HG03439 (cell line): ENCODE measurements around the gene SPDYE18.
"Not testable (repeated sequence)": the region's sequence is repeated elsewhere in the genome, so short reads cannot be mapped to it uniquely, and the experiment has no call there.

Experiments
- ATAC-seq: cut with Tn5 transposase; IDR thresholded peaks from one replicate; pipeline ENCODE4 v1.9.1; 2021; ENCODE audit warnings: mild to moderate bottlenecking, moderate library complexity; ENCODE audit not compliant: unreplicated experiment

SPDYE18 gene

DNA sequence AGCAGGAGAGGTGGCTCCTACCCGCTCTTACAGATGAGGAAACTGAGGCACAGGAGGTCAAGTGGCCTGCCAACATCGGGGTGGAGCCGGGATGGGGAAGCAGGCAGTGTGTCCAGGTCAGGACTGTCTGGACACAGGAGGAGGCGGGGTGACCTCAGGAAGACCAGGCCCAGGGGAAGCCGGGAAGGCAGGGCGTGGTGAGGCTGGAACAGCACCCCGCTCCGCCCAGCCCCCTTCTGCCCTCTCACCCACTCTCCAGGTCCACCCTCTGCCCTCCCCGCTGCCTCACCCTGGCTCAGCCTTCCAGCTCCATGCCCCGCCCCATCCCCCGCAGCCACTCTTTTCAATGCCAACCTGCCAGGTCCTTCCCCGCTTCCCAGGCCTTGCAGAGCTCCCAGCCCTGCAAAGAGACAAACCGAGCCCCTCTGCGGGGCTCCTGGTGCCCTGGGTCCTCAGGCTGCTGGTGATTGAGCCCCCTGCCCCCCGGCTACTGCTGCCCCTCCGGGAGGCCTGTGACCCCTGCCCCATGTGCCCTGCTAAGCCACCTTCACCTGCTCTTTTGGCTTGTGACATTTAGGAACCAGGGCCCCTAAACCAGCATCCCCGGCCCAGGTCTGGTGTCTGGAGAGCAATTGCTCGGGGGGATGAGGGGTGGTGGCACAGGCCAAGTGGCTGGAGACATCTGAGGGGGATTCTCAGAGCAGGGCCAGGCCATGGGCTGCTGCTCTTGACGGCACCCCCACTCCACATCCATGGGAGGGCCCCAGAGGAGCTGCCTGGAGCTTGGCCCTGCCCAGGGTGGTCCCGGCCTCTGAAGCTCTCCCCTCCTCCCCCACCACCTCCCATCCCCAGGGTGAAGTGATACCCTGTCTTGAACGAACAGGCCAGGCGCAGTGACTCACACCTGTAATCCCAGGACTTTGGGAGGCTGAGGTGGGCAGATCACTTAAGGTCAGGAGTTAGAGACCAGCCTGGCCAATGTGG is 55.9 kb downstream of the SPDYE18 start:
- not testable (repeated sequence) for ATAC-seq

DNA sequence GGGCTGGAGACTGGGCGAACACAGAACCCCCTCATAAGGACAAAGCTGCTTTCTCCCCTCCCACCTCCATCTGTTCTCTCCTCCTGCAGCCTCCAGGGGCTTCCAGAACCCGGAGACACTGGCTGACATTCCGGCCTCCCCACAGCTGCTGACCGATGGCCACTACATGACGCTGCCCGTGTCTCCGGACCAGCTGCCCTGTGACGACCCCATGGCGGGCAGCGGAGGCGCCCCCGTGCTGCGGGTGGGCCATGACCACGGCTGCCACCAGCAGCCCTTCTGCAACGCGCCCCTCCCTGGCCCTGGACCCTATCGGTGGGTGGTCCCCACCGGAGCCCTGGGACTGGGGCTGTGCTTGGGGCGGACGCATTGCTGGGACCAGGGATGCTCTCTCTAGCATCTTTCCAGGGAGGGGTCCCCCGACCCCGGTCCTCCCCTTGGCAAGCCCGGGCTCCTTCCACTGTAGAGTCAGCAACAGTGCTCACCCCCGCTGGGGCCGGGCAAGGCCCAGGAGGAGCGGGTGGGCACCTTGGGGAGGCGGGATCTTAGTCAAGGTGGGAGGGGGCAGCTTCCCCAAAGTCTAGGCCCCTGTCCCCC is 56.8 kb downstream of the SPDYE18 start:
- not testable (repeated sequence) for ATAC-seq

DNA sequence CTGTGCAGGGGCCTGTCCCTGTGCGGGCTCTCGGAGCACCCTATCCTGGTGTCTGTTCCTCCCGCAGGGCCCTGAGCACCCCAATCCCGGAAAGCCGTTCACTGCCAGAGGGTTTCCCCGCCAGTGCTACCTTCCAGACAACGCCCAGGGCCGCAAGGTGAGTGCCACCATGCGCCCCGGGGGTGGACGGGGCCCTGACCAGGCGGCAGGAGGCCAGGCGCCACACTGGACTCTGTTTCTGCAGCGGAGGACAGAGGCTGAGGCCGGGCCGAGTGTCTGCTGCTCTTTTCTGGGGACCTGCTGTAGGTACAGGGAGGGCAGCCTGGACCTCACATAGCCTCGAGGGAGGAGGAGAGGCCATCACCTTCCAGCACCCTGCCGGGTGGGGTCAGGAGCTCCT is 58.2 kb downstream of the SPDYE18 start:
- not testable (repeated sequence) for ATAC-seq

DNA sequence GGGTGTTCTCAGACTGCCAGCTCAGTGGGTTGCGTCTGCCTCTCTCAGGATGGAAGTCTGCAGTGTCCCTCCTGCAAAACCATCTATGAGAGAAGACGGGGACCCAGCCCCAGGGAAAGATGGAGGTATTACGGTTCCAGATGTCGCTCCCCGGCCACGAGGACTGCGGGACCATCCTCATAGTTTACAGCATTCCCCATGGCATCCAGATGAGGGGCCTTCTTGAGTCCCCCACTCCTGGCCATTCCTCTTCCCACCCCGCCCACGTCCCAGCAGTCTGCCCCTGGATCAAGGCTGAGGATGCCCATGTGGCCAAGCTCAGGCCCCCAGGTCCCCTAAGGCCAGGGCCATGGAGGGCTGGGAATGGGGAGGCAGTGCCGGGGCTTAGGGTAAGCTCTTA is 59.1 kb downstream of the SPDYE18 start:
- ATAC-seq = not testable (repeated sequence)

DNA sequence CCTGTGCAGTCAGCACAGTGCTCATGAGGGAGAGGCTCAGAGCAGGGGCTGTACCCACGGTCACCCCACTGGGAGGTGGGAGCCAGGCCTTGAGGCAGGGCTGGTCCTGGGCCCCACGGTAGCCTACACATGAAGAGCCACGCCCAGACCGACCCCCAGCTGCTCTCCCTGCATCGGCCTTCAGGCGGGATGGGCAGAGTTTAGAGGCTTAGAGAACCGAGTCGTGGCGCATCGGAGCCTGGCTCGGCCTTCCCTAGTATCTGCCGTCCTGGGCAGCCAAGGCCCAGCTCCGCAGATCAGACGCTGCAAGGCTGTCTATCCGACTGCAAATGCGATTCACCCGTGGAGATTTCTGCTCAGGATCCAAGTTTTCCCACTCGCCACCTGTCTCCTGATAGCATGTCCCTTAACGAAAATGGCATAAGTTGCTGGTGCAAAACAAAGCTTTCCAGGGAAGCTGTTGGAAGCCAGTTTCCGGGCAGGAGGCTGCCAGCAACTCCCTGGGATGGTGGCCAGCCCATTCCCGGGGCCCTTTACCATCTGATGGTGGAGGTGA is 59.6 kb downstream of the SPDYE18 start:
- not testable (repeated sequence) for ATAC-seq

DNA sequence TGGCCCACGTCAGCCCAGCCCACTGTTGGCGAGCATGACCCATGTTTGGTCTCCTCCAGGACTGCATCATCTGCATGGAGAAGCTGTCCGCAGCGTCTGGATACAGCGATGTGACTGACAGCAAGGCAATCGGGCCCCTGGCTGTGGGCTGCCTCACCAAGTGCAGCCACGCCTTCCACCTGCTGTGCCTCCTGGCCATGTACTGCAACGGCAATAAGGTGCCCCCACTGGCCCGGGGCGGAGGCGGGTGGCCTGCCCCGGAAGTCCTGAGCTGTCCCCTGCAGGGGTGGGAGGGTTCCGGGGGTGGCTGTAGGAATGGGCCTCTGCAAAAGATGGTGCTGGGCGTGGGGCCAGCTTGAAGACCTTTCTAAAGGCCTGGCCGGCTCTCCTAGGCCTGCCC is 60.3 kb downstream of the SPDYE18 start:
- not testable (repeated sequence) for ATAC-seq
